ENCODE data around the gene DOCK1.
"Not testable (repeated sequence)": the region's sequence is repeated elsewhere in the genome, so short reads cannot be mapped to it uniquely, and the experiment has no call there.

Gene DOCK1

DNA sequence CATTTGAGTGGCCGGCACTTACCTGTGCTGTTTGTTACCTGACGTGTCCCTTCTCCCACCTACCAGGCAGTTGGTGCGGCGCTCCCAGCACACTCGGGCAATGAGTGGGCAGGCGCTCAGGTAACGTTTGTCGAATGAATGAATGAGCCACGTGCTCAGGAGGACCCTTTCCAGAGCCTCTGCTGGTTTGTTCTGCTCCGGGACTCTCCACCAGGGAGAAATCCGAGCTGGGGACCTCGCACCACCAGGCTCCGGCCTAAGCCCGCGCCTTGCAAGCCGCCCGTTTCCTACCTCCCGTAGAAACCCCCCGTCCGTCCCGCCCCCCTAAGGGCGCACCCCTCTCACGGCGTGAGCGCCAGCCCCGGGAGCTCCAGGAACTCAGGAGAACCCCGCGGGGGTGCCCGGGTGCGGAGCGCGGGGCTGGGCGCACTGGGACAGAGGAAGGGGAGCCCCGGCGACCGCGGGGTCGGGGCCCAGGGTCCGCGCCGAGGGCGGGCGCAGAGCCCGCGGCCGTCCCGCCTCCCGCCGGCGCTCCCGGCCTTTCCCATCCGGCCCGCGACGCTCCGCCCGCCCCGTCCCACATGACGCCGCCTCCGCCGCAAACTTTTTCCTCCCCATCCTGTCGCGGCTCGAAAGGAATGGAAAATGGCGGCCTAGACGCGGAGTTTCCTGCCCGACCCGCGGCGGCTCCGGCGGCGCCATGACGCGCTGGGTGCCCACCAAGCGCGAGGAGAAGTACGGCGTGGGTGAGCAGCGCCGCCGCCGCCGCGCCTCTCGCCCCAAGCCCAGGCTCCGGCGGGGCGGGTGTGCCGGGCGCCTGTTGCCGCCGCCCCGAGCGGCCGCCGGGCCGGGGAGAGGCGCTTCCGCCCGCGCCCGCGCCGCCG, at the start of gene DOCK1:
TSS of gene DOCK1 (plus strand) at position 611 of the 884 bp plus-strand sequence. CDS start at position 701, 90 bp downstream.
- Histone ChIP-seq H3K27me3 (ENCODE audit: low read depth) (no peaks in the 10 kb centered on the region), H3K4me1 (peaks cover 10% of the 10 kb centered on the region), H3K36me3 (replicated peaks) (no peaks in the 10 kb centered on the region), H3K4me3 (peak within 1 kb of the TSS; percentile 66), H3K9me3 (no peaks in the 10 kb centered on the region)
- DNase-seq (ENCODE audit: low spot score in 2 of 2) = peak; percentile 38 to 77
- in situ Hi-C loops (cut with MboI; ENCODE audit: low sequenced_read_pairs) = no loop called here

- H3K9me3 ChIP-seq = no peaks in the 10 kb centered on the region
- DNase-seq (ENCODE audit: low spot score in 2 of 2) = no peak
- H3K4me3 ChIP-seq = no peak overlapping the region
- H3K4me1 ChIP-seq = no peaks in the 10 kb centered on the region
- in situ Hi-C loops (cut with MboI; ENCODE audit: low sequenced_read_pairs) = no loop called here
- no peaks in the 10 kb centered on the region for H3K36me3 ChIP-seq (replicated peaks)
- H3K27me3 ChIP-seq (ENCODE audit: low read depth) = no peaks in the 10 kb centered on the region; the same call in 1 of the 2 replicates
Measured at GRCh38 chr10:126857178-126857806, 47.9 kb upstream of the DOCK1 start.

GRCh38 chr10:126867567-126868365, 37.5 kb upstream of the DOCK1 start:
- Histone ChIP-seq H3K36me3 (replicated peaks) (no peaks in the 10 kb centered on the region), H3K9me3 (no peaks in the 10 kb centered on the region), H3K27me3 (ENCODE audit: low read depth) (no peaks in the 10 kb centered on the region), H3K4me1 (no peaks in the 10 kb centered on the region), H3K4me3 (no peak overlapping the region)
- no peak for DNase-seq (ENCODE audit: low spot score in 2 of 2)
- in situ Hi-C loops (cut with MboI; ENCODE audit: low sequenced_read_pairs) = no loop called here

DNA sequence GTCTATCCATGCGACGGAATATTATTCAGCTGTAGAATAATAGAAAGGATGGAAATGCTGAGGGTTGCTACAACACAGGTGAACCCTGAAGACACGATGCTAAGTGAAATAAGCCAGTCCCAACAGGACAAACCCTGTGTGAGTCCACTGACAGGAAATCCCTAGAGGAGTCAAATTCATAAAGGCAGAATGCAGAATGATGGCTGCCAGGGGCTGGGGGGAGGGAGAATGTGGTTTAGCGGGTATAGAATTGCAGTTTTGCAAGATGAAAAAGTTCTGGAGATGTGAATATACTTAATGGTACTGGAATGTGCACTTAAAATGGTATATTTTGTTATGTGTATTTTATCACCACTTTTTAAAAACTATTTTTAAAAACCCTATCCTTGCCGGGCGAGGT, 36.9 kb upstream of the DOCK1 start:
- Histone ChIP-seq H3K36me3 (replicated peaks) (no peaks in the 10 kb centered on the region), H3K4me3 (no peak overlapping the region), H3K9me3 (no peaks in the 10 kb centered on the region), H3K27me3 (ENCODE audit: low read depth) (no peaks in the 10 kb centered on the region), H3K4me1 (no peaks in the 10 kb centered on the region)
- no peak for DNase-seq (ENCODE audit: low spot score in 2 of 2)
- in situ Hi-C loops (cut with MboI; ENCODE audit: low sequenced_read_pairs) = no loop called here

DNA sequence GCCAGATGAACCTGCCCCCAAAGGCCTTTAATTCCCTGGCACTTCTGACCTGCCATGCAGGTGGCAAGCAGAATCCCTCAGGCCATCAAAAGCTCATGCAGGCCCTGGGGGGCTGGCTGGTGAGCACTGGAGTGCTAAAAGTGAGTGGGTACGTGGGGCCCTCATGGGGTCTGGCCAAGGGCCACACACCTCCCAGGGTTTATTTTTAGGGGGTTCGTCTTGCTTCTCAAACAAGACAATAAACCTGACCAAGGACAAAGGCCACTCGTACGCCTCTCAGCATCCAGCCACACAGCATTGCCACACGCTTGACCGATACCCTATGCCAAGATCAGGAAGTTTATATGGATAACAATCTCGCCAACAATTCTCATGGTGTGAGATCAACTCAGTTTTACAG, 33.1 kb upstream of the DOCK1 start:
- Histone ChIP-seq H3K9me3 (no peaks in the 10 kb centered on the region), H3K4me3 (no peak overlapping the region), H3K4me1 (no peaks in the 10 kb centered on the region), H3K36me3 (replicated peaks) (no peaks in the 10 kb centered on the region), H3K27me3 (ENCODE audit: low read depth) (no peaks in the 10 kb centered on the region)
- no peak for DNase-seq (ENCODE audit: low spot score in 2 of 2)
- in situ Hi-C loops (cut with MboI; ENCODE audit: low sequenced_read_pairs) = no loop called here

GRCh38 chr10:126872768-126873167, 32.5 kb upstream of the DOCK1 start:
- no peaks in the 10 kb centered on the region for H3K9me3 ChIP-seq
- no peak for DNase-seq (ENCODE audit: low spot score in 2 of 2)
- no peaks in the 10 kb centered on the region for H3K4me1 ChIP-seq
- no peak overlapping the region for H3K4me3 ChIP-seq
- H3K27me3 ChIP-seq (ENCODE audit: low read depth) = no peaks in the 10 kb centered on the region
- H3K36me3 ChIP-seq (replicated peaks) = no peaks in the 10 kb centered on the region
- in situ Hi-C loops (cut with MboI; ENCODE audit: low sequenced_read_pairs) = no loop called here

DNA sequence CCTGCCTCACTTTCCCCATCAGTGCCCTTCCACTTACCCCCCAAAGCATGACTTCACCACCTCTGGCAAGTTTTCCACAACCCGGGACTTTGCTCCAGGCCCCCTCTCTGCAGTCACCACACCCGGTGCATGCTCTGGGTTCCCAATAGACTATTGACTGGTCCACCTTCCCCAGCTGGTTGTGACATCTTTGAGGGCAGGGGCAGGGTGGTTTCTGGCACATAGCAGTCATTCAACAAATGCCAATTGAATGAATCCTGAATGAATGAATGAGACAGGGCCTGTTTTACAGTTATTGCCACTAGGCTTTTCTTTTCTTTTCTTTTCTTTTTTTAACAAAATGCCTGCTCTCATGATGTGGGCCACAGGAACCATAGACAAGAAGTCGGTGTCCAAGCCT, 28.8 kb upstream of the DOCK1 start:
- no peaks in the 10 kb centered on the region for H3K4me1 ChIP-seq
- H3K9me3 ChIP-seq = no peaks in the 10 kb centered on the region
- no peaks in the 10 kb centered on the region for H3K36me3 ChIP-seq (replicated peaks)
- no peak overlapping the region for H3K4me3 ChIP-seq
- in situ Hi-C loops (cut with MboI; ENCODE audit: low sequenced_read_pairs) = no loop called here
- no peaks in the 10 kb centered on the region for H3K27me3 ChIP-seq (ENCODE audit: low read depth)
- DNase-seq (ENCODE audit: low spot score in 2 of 2) = no peak

DNA sequence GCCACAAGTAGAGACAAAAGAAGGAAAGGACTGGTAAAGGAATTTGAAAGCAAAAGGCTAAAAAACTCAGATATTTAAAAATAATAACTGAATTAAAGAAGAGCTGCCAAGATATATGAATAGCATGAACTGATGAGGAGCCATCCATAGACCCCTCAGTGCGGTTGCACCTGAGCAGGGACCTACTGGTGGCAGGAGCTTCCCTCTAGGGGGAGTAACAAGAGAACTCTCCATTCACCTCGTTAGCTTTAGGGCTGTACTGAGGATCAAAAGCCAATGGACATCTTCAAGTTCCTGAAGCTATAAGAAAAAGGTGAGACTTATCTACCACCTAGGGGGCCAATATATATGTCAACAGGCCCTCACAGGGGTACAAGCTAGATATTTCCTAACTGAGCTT, 27.8 kb upstream of the DOCK1 start:
- Histone ChIP-seq H3K4me1 (no peaks in the 10 kb centered on the region), H3K4me3 (no peak overlapping the region), H3K36me3 (replicated peaks) (no peaks in the 10 kb centered on the region), H3K9me3 (no peaks in the 10 kb centered on the region), H3K27me3 (ENCODE audit: low read depth) (no peaks in the 10 kb centered on the region)
- DNase-seq (ENCODE audit: low spot score in 2 of 2) = no peak
- in situ Hi-C loops (cut with MboI; ENCODE audit: low sequenced_read_pairs) = no loop called here

DNA sequence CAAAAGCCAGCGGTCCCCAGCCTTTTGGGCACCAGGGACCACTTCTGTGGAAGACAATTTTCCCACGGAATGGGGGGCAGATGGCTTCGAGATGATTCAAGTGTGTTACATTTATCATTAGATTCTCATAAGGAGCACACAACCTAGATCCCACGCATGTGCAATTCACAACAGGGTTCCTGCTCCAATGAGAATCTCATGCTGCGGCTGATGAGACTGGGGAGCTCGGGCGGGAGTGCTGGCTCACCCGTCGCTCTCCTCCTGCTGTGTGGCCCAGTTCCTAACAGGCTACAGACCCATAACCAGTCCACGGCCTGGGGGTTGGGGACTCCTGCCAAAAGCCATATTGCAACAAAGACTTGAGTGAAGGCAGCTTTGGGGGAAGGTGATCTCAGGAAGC, 26.6 kb upstream of the DOCK1 start:
- Histone ChIP-seq H3K9me3 (no peaks in the 10 kb centered on the region), H3K27me3 (ENCODE audit: low read depth) (no peaks in the 10 kb centered on the region), H3K4me1 (no peaks in the 10 kb centered on the region), H3K4me3 (no peak overlapping the region), H3K36me3 (replicated peaks) (no peaks in the 10 kb centered on the region)
- DNase-seq (ENCODE audit: low spot score in 2 of 2) = no peak
- in situ Hi-C loops (cut with MboI; ENCODE audit: low sequenced_read_pairs) = no loop called here

GRCh38 chr10:126880926-126881325, 24.3 kb upstream of the DOCK1 start:
- H3K4me3 ChIP-seq = no peak overlapping the region
- DNase-seq (ENCODE audit: low spot score in 2 of 2) = no peak
- H3K27me3 ChIP-seq (ENCODE audit: low read depth) = no peaks in the 10 kb centered on the region
- H3K4me1 ChIP-seq = no peaks in the 10 kb centered on the region
- no peaks in the 10 kb centered on the region for H3K9me3 ChIP-seq
- in situ Hi-C loops (cut with MboI; ENCODE audit: low sequenced_read_pairs) = no loop called here
- no peaks in the 10 kb centered on the region for H3K36me3 ChIP-seq (replicated peaks)

DNA sequence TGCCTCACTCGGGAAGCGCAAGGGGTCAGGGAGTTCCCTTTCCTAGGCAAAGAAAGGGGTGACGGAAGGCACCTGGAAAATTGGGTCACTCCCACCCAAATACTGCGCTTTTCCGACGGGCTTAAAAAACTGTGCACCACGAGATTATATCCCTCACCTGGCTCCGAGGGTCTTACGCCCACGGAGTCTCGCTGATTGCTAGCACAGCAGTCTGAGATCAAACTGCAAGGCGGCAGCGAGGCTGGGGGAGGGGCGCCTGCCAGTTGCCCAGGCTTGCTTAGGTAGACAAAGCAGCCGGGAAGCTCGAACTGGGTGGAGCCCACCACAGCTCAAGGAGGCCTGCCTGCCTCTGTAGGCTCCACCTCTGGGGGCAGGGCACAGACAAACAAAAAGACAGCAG, 23.2 kb upstream of the DOCK1 start:
- H3K4me1 ChIP-seq; H3K36me3 ChIP-seq (replicated peaks); in situ Hi-C loops (cut with MboI; ENCODE audit: low sequenced_read_pairs); H3K27me3 ChIP-seq (ENCODE audit: low read depth); H3K9me3 ChIP-seq; H3K4me3 ChIP-seq; DNase-seq (ENCODE audit: low spot score in 2 of 2): not testable (repeated sequence)

DNA sequence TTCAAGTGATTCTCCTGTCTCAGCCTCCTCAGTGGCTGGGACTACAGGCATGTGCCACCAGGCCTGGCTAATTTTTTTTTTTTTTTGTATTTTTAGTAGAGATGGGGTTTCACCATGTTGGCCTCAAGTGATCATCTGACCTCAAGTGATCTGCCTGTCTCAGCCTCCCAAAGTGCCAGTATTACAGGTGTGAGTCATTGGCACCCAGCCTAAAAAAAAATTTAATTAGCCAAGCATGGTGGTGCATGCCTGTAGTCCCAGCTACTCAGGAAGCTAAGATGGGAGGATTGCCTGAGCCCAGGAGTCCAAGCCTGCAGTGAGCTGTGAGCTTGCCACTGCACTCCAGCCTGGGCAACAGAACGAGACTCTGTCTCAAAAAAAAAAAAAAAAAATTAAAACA, 16.8 kb upstream of the DOCK1 start:
- H3K27me3 ChIP-seq (ENCODE audit: low read depth); DNase-seq (ENCODE audit: low spot score in 2 of 2); H3K36me3 ChIP-seq (replicated peaks); H3K4me1 ChIP-seq; H3K9me3 ChIP-seq; in situ Hi-C loops (cut with MboI; ENCODE audit: low sequenced_read_pairs); H3K4me3 ChIP-seq: not testable (repeated sequence)

DNA sequence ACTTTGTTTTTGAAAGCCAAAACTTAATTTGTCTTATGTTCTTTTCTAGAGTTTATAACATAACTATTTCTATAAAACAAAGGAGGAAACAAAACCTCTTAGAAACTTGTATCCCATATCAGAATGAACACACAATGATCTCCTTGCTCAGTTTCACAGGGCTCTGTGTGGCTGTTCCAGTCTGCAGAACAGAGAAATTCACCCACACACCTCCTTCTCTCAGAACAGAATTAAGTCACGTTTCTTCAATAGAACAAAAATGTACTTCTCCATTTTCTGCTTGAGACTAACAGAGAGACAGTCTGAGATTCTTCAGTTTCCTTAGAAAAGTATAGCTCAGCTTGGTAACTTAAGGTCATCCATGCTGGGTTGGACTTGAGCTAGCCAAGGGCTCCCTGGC, 15.8 kb upstream of the DOCK1 start:
- DNase-seq (ENCODE audit: low spot score in 2 of 2) = no peak
- Histone ChIP-seq H3K27me3 (ENCODE audit: low read depth) (no peaks in the 10 kb centered on the region), H3K36me3 (replicated peaks) (no peaks in the 10 kb centered on the region), H3K4me1 (no peaks in the 10 kb centered on the region), H3K4me3 (no peak overlapping the region), H3K9me3 (no peaks in the 10 kb centered on the region)
- in situ Hi-C loops (cut with MboI; ENCODE audit: low sequenced_read_pairs) = no loop called here

DNA sequence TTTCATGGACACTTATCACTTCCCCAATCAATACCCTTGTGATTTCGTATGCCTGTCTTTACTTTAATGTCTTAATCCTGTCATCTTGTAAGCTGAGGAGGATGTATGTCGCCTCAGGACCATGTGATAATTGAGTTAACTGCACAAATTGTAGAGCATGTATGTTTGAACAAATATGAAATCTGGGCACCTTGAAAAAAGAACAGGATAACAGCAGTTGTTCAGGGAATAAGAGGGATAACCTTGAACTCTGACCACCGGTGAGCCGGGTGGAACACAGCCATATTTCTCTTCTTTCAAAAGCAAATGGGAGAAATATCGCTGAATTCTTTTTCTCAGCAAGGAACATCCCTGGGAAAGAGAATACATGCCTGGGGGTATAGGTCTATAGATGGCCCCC, 14.4 kb upstream of the DOCK1 start:
- H3K4me1 ChIP-seq; H3K4me3 ChIP-seq; in situ Hi-C loops (cut with MboI; ENCODE audit: low sequenced_read_pairs); H3K9me3 ChIP-seq; H3K27me3 ChIP-seq (ENCODE audit: low read depth); DNase-seq (ENCODE audit: low spot score in 2 of 2); H3K36me3 ChIP-seq (replicated peaks): not testable (repeated sequence)

Data from HAP-1 (cell line).